ENCODE measurements around the gene MS4A6A. TPM values are rescaled to one million over a fixed set of nuclear protein-coding genes. Genes with fewer than 3 reads are reported as not detected.

Gene MS4A6A, protein sequence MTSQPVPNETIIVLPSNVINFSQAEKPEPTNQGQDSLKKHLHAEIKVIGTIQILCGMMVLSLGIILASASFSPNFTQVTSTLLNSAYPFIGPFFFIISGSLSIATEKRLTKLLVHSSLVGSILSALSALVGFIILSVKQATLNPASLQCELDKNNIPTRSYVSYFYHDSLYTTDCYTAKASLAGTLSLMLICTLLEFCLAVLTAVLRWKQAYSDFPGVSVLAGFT
- total RNA-seq: not detected in 2 replicates

DNA sequence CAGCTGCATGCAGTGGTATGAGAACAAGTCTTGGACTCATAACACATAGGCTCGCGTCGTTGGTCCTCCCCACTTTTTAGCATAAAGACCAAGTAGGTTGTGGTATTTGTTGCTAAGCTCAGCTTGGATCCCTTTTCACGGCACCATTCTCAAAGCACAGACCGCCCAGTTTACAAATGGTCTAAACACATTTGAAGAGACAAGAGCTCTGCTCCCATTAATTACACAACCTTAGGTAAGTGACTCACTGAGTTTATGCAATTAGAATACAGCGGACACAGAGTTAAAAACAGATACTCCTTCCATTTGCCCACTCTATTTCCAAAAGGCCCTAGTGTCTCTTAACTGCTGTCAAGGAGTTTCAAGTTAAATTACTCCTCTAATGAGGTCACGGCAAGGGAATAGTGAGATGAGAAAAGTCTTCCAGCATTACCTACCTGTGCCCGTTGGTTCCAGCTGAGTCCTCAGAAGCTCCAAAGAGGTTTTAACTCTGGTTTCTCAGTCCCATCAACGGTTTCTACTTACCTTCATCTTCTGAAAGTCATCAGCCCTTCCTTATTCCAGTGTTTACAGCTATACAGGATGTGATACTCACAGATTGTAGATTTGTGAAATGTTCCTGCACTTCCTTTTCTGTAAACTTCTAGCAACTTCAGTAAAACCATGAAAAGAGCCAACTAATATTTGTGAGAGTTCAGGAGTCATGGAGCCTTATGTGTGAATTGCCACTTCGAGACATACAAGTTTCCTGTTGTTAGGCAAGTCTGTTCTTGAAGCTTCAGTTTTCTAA, at the start of gene MS4A6A:
TSS of gene MS4A6A (minus strand) at position 543 of the 790 bp plus-strand sequence. CDS start 1,356 bp downstream, outside the sequence.

Small RNA genes lying within 50 kb of the gene (small RNA-seq; reads per million reads assigned to genes)
- gene MIR6503: not detected

Other genes starting within 250 kb of the MS4A6A start
- not detected in 2 replicates for gene OOSP1, start 244.7 kb downstream of the MS4A6A start, total RNA-seq
- gene OOSP4A, start 219.1 kb downstream of the MS4A6A start, total RNA-seq: not detected in 2 replicates
- gene OOSP4B, start 165.9 kb downstream of the MS4A6A start, total RNA-seq: not detected in 2 replicates
- not detected in 2 replicates for gene OOSP2, start 142.7 kb downstream of the MS4A6A start, total RNA-seq
- not detected in 2 replicates for gene MS4A3, start 126.4 kb downstream of the MS4A6A start, total RNA-seq
- gene MS4A2, start 94.4 kb downstream of the MS4A6A start, total RNA-seq: not detected in 2 replicates
- not detected in 2 replicates for gene MS4A4E, start 60.1 kb upstream of the MS4A6A start, total RNA-seq
- gene MS4A4A, start 97.6 kb upstream of the MS4A6A start, total RNA-seq: not detected in 2 replicates
- not detected in 2 replicates for gene MS4A6E, start 144.2 kb upstream of the MS4A6A start, total RNA-seq
- not detected in 2 replicates for gene MS4A7, start 195.4 kb upstream of the MS4A6A start, total RNA-seq
- not detected in 2 replicates for gene MS4A14, start 213.4 kb upstream of the MS4A6A start, total RNA-seq
- gene MS4A5, start 246.5 kb upstream of the MS4A6A start, total RNA-seq: not detected in 2 replicates